GM21423 (cell line): ENCODE data around the gene MYO1G.

Source experiments
- ATAC-seq: cut with Tn5 transposase; IDR thresholded peaks from one replicate; pipeline ENCODE4 v1.9.1; 2021; ENCODE audit warnings: mild to moderate bottlenecking, moderate library complexity; ENCODE audit not compliant: unreplicated experiment

The MYO1G gene

GRCh38 chr7:44981035-44981706 is 2.4 kb upstream of the MYO1G start:
- no peak for ATAC-seq

DNA sequence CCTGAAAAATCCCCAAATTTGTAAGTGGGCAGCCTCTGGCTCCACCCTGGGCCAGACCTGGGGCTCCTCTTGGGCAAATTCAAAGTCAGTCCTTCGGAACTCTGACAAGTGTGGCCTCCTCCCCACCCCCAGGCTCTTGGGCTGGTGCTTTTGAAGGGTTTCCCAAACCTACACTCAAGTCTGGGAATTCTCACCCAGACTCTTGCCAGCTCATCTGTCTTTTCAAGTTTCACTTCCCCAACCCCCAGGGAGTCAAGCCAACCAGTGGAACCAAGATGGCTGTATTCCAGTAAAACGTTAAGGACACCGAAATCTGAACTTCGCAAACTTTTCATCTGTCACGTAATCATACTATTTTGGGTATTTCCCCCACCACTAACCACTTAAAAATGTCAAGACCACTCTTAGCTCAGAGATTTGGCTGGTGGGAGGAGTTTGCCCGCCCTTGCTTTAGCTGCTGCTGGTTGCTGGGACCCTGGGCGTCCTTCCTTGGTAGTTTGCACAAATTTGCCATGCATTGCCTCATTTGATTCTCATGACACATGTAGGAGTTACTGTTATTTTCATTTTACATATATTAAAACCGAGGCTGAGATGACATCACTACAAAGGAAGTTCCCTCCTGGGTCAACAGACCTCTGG is 1.7 kb upstream of the MYO1G start:
- peak; percentile 42 for ATAC-seq

GRCh38 chr7:44979481-44980392 is 922 bp upstream of the MYO1G start:
- ATAC-seq: peak; percentile 7

DNA sequence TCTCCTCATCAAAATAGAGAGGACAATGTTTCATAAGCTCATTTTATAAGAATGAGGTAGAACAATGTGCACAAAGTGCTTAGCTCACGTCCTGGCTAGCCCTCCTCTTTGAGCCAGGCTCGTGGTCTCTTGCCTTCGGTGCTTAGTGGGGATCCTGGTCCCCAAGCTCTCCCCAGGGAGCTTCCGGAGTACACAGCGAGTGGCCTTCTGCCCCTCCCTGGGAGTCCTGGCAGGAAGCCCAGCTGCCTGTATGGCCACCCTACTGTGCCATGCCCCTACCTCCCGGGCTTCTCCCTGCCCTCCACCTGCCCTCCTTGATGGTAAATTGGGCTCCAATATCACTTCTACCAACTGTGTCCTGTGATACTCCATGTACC is 868 bp downstream of the MYO1G start:
- ATAC-seq: no peak

GRCh38 chr7:44977304-44977958 is 1.4 kb downstream of the MYO1G start:
- ATAC-seq: no peak

DNA sequence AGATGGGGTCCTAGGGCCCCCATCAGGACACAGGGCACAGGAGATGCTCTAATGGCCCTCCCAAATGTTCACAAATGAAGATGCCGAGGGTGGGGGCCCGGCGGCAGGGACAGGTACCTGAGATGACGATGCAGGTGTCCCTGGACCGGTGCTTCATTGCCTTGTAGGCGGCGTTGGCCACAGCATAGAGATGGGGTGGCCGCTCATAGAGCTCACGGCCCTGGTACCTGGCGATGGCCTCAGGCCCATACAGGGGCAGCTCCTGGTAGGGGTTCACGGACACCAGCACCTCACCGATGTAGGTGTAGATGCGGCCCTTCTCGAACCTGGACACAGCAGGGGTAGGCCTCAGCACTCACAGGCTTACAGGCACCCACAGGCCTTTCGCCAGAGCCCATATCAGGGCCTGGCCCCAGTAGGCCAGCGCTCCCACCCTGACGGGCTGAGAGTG is 2.0 kb downstream of the MYO1G start:
- no peak for ATAC-seq

- ATAC-seq: no peak
Measured at GRCh38 chr7:44976040-44976745, 2.6 kb downstream of the MYO1G start.

GRCh38 chr7:44975331-44976039 is 3.3 kb downstream of the MYO1G start:
- no peak for ATAC-seq

- ATAC-seq: no peak
Measured at GRCh38 chr7:44974549-44974948, 4.3 kb downstream of the MYO1G start.

- no peak for ATAC-seq
Measured at GRCh38 chr7:44973610-44974401, 5.0 kb downstream of the MYO1G start.

DNA sequence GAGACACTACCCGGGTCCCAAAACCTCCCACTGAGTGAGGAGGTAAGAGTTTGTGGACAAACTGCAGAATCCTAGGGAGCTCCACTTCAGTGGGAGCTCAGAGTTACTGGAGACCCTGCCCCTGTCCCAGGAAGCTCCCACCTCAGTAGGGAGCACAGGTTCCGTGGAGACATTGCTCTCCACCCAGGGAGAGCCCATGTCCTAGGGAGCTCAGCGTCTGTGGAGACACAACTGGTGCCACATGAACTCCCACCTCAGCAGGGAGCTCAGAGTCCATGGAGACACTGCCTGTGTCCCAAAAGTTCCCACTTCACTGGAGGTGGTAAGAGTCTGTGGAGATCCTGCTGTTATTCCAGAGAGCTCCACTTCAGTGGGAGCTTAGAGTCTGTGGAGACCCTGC is 6.3 kb downstream of the MYO1G start:
- no peak for ATAC-seq

GRCh38 chr7:44971902-44972441 is 6.8 kb downstream of the MYO1G start:
- ATAC-seq: no peak

- ATAC-seq: no peak
Measured at GRCh38 chr7:44971188-44971901, 7.5 kb downstream of the MYO1G start.

DNA sequence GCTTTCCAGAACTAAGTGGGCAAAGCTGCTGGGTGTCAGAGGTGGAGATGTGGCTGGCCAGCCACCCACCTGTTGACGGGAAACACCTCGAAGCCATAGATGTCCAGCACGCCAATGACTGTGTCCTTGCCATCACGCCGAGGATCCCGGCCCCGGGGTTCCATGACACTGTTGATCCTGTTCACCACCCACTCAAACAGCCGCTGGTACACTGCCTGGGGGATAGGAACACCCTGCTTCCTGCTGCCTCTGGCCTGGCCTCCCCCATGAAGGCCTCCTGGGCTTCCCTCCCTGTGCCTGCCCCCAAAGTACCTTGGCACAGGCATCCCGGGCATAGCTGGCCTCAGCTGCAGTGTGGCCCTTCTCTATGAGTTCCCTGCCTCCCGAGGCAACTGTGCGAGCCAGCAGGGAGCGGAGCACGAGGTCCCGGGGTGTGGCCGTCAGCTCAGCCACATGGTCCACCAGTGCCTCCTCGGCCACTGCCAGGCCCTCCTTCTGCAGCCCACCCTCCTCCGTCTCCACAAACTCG is 8.2 kb downstream of the MYO1G start:
- no peak for ATAC-seq

DNA sequence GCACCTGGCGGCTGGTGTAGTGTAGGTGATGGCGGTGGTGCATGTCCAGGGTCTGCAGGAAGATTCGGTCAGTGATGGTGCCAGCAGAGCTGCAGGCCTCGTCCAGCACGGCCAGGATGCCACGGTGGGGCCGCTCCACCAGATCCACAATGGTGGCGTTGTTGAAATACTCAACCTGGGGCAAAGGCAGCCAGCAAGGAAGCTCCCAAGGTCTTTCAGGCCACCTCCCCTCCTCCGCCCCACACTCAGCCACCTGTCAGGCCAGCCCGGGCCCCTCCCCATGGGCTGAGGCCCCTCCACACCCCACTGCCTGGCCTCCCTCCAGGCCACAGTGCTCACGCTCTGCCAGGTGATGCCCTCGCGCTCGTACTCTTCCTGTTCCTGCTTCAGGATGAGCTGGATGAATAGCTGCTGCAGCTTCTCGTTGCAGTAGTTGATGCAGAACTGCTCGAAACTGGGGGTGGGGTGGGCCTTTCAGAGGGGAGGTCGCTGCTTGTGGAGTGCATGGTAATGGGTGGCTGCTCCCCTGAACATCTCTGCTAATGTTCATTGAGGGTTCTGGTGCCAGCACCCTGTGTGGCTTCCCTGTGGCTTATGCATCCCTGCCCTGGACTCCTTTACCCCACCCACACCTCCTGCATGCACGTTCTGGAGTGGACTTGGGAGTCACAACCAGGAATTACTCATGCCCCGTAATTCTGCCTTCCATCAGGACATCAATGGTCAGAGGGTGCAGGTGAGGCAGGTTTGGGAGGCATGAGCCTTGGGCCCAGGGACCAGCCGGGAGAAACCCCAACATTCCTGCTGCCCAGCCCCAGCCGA is 8.9 kb downstream of the MYO1G start:
- no peak for ATAC-seq

- no peak for ATAC-seq
Measured at GRCh38 chr7:44969049-44969700, 9.6 kb downstream of the MYO1G start.
